Measurements from ENCODE around the gene GIMD1.
"Not testable (repeated sequence)": the region's sequence is repeated elsewhere in the genome, so short reads cannot be mapped to it uniquely, and the experiment has no call there.

The GIMD1 gene

GRCh38 chr4:106368678-106369077 lies at the start of gene GIMD1:
Gene GIMD1, minus strand, starts transcription at chr4:106368778. Its CDS starts 1,343 bp downstream, at chr4:106367435.
- no peak for DNase-seq (ENCODE audit: low read depth in 2 of 2, low spot score in 1 of 2)

DNA sequence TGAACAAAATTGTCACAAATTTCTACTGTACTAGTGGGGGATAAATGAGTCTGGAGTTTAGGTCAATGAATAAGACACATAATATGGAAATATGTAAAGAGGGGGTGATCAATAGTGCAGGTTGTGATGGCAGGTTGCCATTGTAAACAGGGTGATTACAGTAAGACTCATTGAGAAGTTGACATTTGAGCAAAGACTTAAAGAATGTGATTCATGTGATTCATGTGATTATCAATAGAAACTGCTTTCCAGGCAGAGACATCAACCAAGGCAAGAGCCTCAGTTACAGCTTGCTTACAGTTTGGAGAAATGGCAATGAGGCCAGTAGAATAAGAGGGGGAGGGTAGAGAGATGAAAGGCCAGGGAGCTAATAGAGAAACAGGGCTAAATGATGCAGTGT lies 45.8 kb upstream of the GIMD1 start:
- DNase-seq (ENCODE audit: low read depth in 2 of 2, low spot score in 1 of 2): no peak

DNA sequence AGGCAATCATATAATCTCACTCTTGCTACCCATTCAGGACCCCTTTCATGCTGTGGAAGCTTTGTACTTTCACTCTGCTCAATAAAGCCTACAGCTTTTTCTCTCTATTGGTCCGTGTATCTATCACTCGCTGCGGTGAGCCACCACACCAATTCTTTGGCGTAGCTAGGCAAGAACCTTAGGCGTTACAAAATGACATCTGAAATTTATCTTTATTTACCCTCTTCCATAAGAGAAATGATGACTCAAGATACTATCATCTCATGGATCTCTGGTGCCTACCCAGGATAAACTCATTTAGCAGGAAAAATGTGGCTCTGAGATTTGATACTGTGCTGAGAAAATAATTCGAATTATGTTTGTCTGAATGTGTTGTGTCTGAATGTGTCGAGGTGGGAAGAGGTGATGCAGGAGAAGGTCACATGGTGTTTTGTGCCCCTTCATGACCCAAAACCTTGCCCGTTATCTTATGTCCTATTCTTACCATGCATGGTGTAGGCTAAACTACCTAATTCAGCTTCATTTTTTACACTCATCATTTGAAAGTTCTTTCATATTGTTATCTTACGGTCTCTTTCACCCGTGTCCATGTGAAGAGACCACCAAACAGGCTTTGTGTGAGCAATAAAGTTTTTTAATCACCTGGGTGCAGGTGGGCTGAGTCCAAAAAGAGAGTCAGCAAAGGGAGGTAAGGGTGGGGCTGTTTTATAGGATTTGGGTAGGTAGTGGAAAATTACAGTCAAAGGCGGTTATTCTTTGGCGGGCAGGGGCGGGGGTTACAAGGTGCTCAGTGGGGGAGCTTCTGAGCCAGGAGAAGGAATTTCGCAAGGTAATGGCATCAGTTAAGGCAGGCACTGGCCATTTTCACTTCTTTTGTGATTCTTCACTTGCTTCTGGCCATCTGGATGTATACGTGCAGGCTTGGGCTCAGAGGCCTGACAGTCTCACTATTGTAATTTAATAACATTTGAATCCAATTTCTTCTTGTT lies 41.6 kb upstream of the GIMD1 start:
- no peak for DNase-seq (ENCODE audit: low read depth in 2 of 2, low spot score in 1 of 2)

DNA sequence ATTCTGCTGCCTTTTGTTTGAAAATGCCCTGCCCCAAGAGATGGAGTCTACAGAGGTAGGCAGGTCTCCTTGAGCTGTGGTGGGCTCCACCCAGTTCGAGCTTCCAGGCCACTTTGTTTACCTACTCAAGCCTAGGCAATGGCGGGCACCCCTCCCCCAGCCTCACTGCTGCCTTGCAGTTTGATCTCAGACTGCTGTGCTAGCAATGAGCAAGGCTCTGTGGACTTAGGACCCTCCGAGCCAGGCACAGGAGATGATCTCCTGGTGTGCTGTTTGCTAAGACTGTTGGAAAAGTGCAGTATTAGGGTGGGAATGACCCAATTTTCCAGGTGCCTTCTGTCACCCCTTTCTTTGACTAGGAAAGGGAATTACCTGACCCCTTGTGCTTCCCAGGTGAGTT lies 39.4 kb upstream of the GIMD1 start:
- DNase-seq (ENCODE audit: low read depth in 2 of 2, low spot score in 1 of 2): not testable (repeated sequence)

- no peak for DNase-seq (ENCODE audit: low read depth in 2 of 2, low spot score in 1 of 2)
These were observed 32.6 kb upstream of the GIMD1 start for GRCh38 chr4:106401157-106401556.

DNA sequence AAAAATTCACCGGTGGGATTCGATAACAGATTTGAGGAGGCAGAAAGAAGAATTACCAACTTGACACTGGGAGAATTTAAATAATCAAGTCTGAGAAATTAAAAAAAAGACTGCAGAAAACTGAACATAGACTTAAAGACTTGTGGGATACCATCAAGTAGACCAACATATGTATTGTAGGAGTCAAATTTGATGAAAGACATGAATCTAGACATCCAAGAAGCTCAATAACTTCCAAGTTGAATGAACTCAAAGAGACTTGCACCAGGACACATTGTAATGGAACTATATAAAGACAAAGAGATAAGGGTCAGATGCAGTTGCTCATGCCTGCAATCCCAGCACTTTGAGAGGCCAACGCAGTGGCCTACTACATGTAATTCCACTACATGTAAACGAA lies 30.3 kb upstream of the GIMD1 start:
- DNase-seq (ENCODE audit: low read depth in 2 of 2, low spot score in 1 of 2): not testable (repeated sequence)

DNA sequence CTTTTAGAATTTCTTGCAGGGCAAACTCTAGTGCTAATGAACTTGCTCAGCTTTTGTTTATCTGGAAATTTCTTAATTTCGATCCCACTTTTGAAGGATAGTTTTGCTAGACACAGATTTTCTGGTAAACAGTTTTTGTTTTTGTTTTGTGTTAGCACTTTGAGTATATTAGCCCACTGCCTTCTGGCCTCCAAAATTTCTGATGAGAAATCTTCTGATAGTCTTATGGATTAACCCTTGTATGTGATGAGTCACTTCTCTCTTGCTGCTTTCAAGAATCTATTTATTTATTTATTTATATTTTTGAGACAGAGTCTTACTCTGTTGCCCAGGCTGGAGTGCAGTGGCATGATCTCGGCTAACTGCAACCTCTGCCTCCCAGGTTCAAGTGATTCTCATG lies 27.0 kb upstream of the GIMD1 start:
- DNase-seq (ENCODE audit: low read depth in 2 of 2, low spot score in 1 of 2): no peak

- DNase-seq (ENCODE audit: low read depth in 2 of 2, low spot score in 1 of 2): no peak
These were observed 17.3 kb upstream of the GIMD1 start for GRCh38 chr4:106385853-106386393.

DNA sequence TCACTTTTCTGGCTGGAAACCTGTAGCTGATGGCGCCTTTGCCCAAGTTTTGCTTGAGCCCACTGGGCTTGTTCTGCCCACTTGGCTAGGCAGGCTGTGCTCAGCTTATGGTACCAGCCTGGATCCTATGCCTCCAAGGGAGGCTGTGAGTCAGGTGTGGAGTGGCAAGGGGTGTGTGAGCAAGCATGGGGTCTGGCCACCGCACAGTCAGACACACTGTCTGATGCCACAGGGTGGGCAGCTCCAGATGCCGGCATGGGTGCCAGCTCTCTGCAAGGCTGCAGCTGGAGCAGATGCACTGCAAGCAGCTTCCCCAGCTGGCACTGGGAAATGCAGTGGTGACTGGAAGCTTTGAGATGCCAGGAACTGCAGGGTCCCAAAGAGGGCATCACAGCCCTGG lies 16.3 kb upstream of the GIMD1 start:
- DNase-seq (ENCODE audit: low read depth in 2 of 2, low spot score in 1 of 2): no peak

- DNase-seq (ENCODE audit: low read depth in 2 of 2, low spot score in 1 of 2): no peak
These were observed 11.6 kb upstream of the GIMD1 start for GRCh38 chr4:106380179-106380578.

DNA sequence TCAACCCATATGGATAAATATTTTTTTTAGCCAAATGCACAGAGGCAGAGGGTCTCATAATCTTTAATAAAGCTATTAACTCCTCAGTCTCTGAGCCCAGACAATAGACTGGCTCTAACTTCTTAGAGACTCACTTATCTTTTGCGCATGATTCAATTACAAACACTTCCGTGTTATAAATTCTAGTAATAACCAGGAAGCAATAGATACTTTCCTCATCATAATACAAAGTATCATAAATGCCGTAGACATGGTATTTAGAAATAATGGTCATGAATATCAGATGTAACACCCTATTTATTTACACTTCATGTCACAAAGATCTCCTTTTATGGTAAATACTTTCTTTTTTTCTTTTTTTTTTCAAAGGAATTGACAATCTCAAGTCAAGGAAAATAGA lies 4.4 kb upstream of the GIMD1 start:
- DNase-seq (ENCODE audit: low read depth in 2 of 2, low spot score in 1 of 2): no peak

- DNase-seq (ENCODE audit: low read depth in 2 of 2, low spot score in 1 of 2): no peak
These were observed 2.6 kb upstream of the GIMD1 start for GRCh38 chr4:106371161-106371560.

- DNase-seq (ENCODE audit: low read depth in 2 of 2, low spot score in 1 of 2): no peak
These were observed 1.6 kb upstream of the GIMD1 start for GRCh38 chr4:106370214-106370613.

DNA sequence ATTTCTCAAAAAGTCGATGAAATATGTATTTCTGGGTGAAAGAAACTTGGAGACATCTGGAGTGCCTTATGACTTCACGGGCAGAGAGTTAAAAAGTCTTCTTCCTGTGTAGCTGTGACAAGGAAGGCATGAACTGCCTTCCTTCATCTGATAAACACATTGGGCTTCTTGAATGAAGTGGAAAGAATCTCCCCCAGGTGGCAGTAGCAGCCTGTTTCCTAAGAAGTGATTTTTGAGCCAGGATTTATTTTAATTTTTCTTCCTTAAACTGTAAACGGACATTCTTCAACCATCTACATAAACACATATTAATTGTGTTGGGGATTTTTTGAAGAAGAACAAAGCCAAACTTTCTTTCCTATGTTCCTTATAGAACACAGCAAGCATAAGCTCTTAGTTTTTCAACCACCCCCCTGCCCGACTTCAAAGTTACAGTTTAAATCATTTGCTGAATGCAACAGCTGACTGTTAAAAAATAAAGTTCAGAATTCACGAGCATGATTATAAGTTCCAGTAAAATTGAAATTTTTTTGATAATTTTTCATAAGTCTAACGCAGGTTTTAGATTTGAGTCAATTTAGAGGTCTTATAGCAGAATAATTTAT lies 980 bp upstream of the GIMD1 start:
- DNase-seq (ENCODE audit: low read depth in 2 of 2, low spot score in 1 of 2): no peak

- no peak for DNase-seq (ENCODE audit: low read depth in 2 of 2, low spot score in 1 of 2)
These were observed 1.5 kb downstream of the GIMD1 start for GRCh38 chr4:106367072-106367471.

DNA sequence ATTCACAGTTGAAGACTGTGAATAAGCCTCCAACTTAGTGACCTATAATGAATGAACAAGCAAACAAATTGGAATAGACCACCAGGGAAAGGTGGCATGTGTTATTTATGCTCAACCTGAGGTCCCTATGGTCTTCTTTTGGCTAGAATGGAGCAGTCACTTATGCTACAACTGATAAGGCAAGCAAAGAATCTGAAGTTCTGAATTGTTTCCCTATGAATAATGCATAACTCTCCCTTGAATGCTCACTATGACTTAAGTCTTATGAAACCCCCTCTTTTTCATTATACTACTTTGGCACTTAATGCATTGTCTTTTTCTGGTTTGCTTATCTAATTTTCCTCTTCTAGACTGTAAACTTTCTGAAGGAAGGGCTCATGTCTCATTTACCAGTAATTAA lies 2.6 kb downstream of the GIMD1 start:
- no peak for DNase-seq (ENCODE audit: low read depth in 2 of 2, low spot score in 1 of 2)

GRCh38 chr4:106365613-106366012 lies 3.0 kb downstream of the GIMD1 start:
- DNase-seq (ENCODE audit: low read depth in 2 of 2, low spot score in 1 of 2): no peak

DNA sequence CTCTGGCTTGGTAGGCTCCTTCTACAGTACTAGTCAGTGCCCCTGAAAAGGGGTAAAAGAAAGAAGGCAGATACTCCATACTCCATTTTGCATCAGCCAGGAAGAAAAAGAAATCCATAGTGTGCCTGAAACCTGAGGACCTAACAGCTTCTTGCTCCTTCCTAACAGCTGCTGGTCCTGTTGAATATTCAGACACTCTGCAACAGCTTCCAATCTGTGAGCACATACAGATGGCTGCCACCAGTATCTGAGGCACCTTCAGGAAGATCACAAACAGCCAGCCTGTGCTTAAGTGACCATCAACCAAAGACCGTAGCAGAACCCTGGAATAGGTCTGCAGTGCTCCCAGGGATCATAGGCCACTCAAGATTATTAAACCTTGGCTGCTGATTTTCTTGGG lies 4.3 kb downstream of the GIMD1 start:
- no peak for DNase-seq (ENCODE audit: low read depth in 2 of 2, low spot score in 1 of 2)

- no peak for DNase-seq (ENCODE audit: low read depth in 2 of 2, low spot score in 1 of 2)
These were observed 6.3 kb downstream of the GIMD1 start for GRCh38 chr4:106362086-106362825.

DNA sequence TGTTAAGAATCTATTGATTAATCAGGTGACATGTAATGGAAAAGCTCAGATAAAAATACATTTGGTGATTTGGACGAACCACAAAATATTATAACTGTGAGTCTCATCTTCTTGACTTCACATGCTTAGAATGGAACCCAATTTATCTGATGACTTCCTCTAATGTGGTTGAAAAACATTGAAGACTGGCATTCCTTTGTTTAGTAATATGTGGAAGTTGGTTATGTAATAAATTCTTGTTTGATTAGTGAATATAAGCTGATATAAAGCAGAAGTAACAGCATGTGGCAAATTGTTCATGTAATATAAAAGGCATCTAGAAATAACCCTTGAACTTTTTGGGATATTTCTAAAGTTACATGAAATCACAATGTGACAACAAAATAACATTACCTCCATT lies 9.7 kb downstream of the GIMD1 start:
- no peak for DNase-seq (ENCODE audit: low read depth in 2 of 2, low spot score in 1 of 2)

GRCh38 chr4:106355193-106355592 lies 13.4 kb downstream of the GIMD1 start:
- no peak for DNase-seq (ENCODE audit: low read depth in 2 of 2, low spot score in 1 of 2)

DNA sequence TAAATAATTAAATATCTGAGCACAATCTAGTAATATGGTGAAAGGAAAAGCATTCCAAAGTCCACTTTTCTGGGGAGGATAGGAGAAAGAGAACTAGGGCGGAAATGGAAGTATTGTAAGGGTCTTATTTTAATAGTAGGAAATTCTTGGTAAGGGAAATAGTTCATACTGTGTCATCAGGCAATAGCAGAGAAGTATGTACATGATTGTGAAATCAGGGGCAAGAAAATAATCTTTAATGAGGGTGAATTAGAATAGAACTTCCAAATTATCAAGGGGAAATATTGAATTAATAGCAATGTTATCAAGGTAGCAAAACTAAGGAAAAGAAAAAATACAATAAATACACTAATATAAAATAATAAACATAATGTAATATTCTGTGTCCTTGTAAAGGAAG lies 14.8 kb downstream of the GIMD1 start:
- no peak for DNase-seq (ENCODE audit: low read depth in 2 of 2, low spot score in 1 of 2)

Data from stimulated activated CD8-positive, alpha-beta memory T cell treated with anti-CD3 and anti-CD28 coated beads, Interleukin-4, amount 100 ng/mL, for 1 hour (primary cell).